COLO829 (cell line): ENCODE results near the gene CARMIL1.

Source experiments
- DNase-seq: peaks from one replicate; pipeline ENCODE4 v3.0.0; 2012; ENCODE audit warnings: low spot score

The CARMIL1 gene

GRCh38 chr6:25336996-25337395 is 57.8 kb downstream of the CARMIL1 start:
- no peak for DNase-seq

- no peak for DNase-seq
These were observed 58.3 kb downstream of the CARMIL1 start for GRCh38 chr6:25337431-25337830.

GRCh38 chr6:25340431-25341202 is 61.4 kb downstream of the CARMIL1 start:
- no peak for DNase-seq

- DNase-seq: no peak
These were observed 62.0 kb downstream of the CARMIL1 start for GRCh38 chr6:25341203-25341552.

- no peak for DNase-seq
These were observed 62.9 kb downstream of the CARMIL1 start for GRCh38 chr6:25341923-25342619.

- no peak for DNase-seq
These were observed 63.6 kb downstream of the CARMIL1 start for GRCh38 chr6:25342802-25343201.

GRCh38 chr6:25343984-25344383 is 64.8 kb downstream of the CARMIL1 start:
- DNase-seq: no peak

- no peak for DNase-seq
These were observed 65.7 kb downstream of the CARMIL1 start for GRCh38 chr6:25344827-25345226.

- DNase-seq: no peak
These were observed 66.9 kb downstream of the CARMIL1 start for GRCh38 chr6:25346064-25346463.

GRCh38 chr6:25350573-25350972 is 71.4 kb downstream of the CARMIL1 start:
- DNase-seq: no peak

- DNase-seq: no peak
These were observed 72.3 kb downstream of the CARMIL1 start for GRCh38 chr6:25351485-25351884.

GRCh38 chr6:25352285-25352684 is 73.1 kb downstream of the CARMIL1 start:
- DNase-seq: no peak

GRCh38 chr6:25354078-25354932 is 75.1 kb downstream of the CARMIL1 start:
- no peak for DNase-seq

GRCh38 chr6:25359191-25359861 is 80.2 kb downstream of the CARMIL1 start:
- DNase-seq: peak; percentile 53

- DNase-seq: peak; percentile 41
These were observed 80.7 kb downstream of the CARMIL1 start for GRCh38 chr6:25359891-25360290.

- no peak for DNase-seq
These were observed 81.4 kb downstream of the CARMIL1 start for GRCh38 chr6:25360621-25361020.

GRCh38 chr6:25363427-25363826 is 84.3 kb downstream of the CARMIL1 start:
- DNase-seq: no peak

GRCh38 chr6:25365154-25365553 is 86.0 kb downstream of the CARMIL1 start:
- no peak for DNase-seq

GRCh38 chr6:25366903-25367545 is 87.8 kb downstream of the CARMIL1 start:
- DNase-seq: no peak

- no peak for DNase-seq
These were observed 89.9 kb downstream of the CARMIL1 start for GRCh38 chr6:25369036-25369432.

GRCh38 chr6:25369433-25370177 is 90.4 kb downstream of the CARMIL1 start:
- DNase-seq: peak; percentile 66
